Keratinocyte (primary cell): ENCODE data around the gene FEZF2. TPM values are rescaled to one million over a fixed set of nuclear protein-coding genes. Genes with fewer than 3 reads are reported as not detected.

Experiments used
- DNase-seq: peaks from one replicate; pipeline ENCODE4 v3.0.0-alpha.2; 2011; ENCODE audit warnings: low read depth, missing footprints, low spot score
- FAIRE-seq: peaks from 2 replicates; lab custom pipeline; 2011; peaks lifted over from hg19 to GRCh38; lab: Jason Lieb, UNC
- H2AFZ ChIP-seq: 2 replicates; pipeline ENCODE4 v1.6.0; 2012; ENCODE audit warnings: low read length, control low read depth, inconsistent platforms; ENCODE audit not compliant: control insufficient read depth
- H3K27ac ChIP-seq: 2 replicates; pipeline ENCODE4 v1.5.1; 2011; ENCODE audit warnings: low read length; ENCODE audit not compliant: control insufficient read depth, insufficient read depth
- H3K27me3 ChIP-seq: 3 replicates; pipeline ENCODE4 v1.6.0; 2011; ENCODE audit warnings: low read length; ENCODE audit not compliant: control insufficient read depth, insufficient read depth; ENCODE audit errors: extremely low read depth
- H3K36me3 ChIP-seq, 2 experiments: 2 replicates in 1 of 2; 3 replicates in 1 of 2; pipeline ENCODE4 v1.5.1; 2011; ENCODE audit warnings: low read length in 2 of 2, mild to moderate bottlenecking in 1 of 2; ENCODE audit not compliant: control insufficient read depth in 2 of 2, insufficient read depth in 2 of 2; ENCODE audit errors: extremely low read depth in 1 of 2
- H3K4me1 ChIP-seq: 3 replicates; pipeline ENCODE4 v1.5.1; 2011; ENCODE audit warnings: low read length; ENCODE audit not compliant: control insufficient read depth, insufficient read depth; ENCODE audit errors: extremely low read depth
- H3K4me2 ChIP-seq: 3 replicates; pipeline ENCODE4 v1.6.0; 2011; ENCODE audit warnings: low read depth, low read length; ENCODE audit not compliant: control insufficient read depth, insufficient read depth; ENCODE audit errors: extremely low read depth
- H3K4me3 ChIP-seq, 3 experiments: fragments of 200-600 bp in 1 of 3; sonication (generic) in 1 of 3; 2 replicates in 2 of 3; 3 replicates in 1 of 3; pipeline ENCODE4 v1.5.1; 2011 to 2016; ENCODE audit warnings: low read length in 3 of 3, mild to moderate bottlenecking in 3 of 3, control low read depth in 2 of 3, inconsistent platforms in 1 of 3, low read depth in 1 of 3, mixed read lengths in 1 of 3, mixed run types in 1 of 3, moderate library complexity in 1 of 3; ENCODE audit not compliant: control insufficient read depth in 2 of 3, insufficient read depth in 2 of 3; ENCODE audit errors: extremely low read depth in 1 of 3
- H3K79me2 ChIP-seq: 2 replicates; pipeline ENCODE4 v1.6.0; 2012; ENCODE audit warnings: low read length; ENCODE audit not compliant: control insufficient read depth, insufficient read depth
- H3K9ac ChIP-seq: 3 replicates; pipeline ENCODE4 v1.6.0; 2011; ENCODE audit warnings: low read length; ENCODE audit not compliant: control insufficient read depth, insufficient read depth; ENCODE audit errors: extremely low read depth
- H3K9me1 ChIP-seq: 3 replicates; pipeline ENCODE4 v1.6.0; 2011; ENCODE audit warnings: low read length; ENCODE audit not compliant: control insufficient read depth, insufficient read depth; ENCODE audit errors: extremely low read depth
- H3K9me3 ChIP-seq: 2 replicates; pipeline ENCODE4 v1.5.1; 2012; ENCODE audit warnings: low read depth, low read length; ENCODE audit not compliant: control insufficient read depth
- H4K20me1 ChIP-seq: 3 replicates; pipeline ENCODE4 v1.6.0; 2011; ENCODE audit warnings: low read length; ENCODE audit not compliant: control insufficient read depth, insufficient read depth; ENCODE audit errors: extremely low read depth
- CTCF ChIP-seq, 3 experiments: IDR thresholded peaks in 1 of 3; conservative IDR thresholded peaks in 1 of 3; optimal IDR thresholded peaks in 1 of 3; 2 replicates in 2 of 3; 3 replicates in 1 of 3; pipeline versions ENCODE3 to v1.5.1; 2011; ENCODE audit warnings: low read length in 3 of 3, mild to moderate bottlenecking in 3 of 3, moderate library complexity in 2 of 3, control low read depth in 1 of 3, inconsistent platforms in 1 of 3; ENCODE audit not compliant: insufficient read depth in 2 of 3; ENCODE audit errors: extremely low read depth in 1 of 3
- EZH2 ChIP-seq: IDR thresholded peaks from one replicate; pipeline ENCODE4 v1.6.1; 2012; ENCODE audit warnings: inconsistent platforms, mild to moderate bottlenecking, low read length, moderate library complexity
- dilution Hi-C: fragments of 300-500 bp; cut with MboI; formaldehyde crosslinking; loops from one replicate; pipeline ENCODE4 v1.7.0; 2020; ENCODE audit warnings: low sequenced_read_pairs; ENCODE audit not compliant: extremely low pct_ligation_motif_present
- polyA plus RNA-seq, 5 experiments: library from polyadenylated mRNA; depleted of rRNA in 3 of 5; stranded (reverse) in 3 of 5; stranded (forward) in 1 of 5; unstranded in 1 of 5; fragments of >200 nt; gene quantifications; 1 replicate in 1 of 5; 2 replicates in 3 of 5; 3 replicates in 1 of 5; pipeline versions ENCODE4 v1.2.1 to v1.2.3, GENCODE V29; 2011 to 2012; ENCODE audit warnings: missing spikeins in 2 of 5, low read depth in 1 of 5, low replicate concordance in 1 of 5

FEZF2 gene
- polyA plus RNA-seq, 1 donor (not counting 4 experiments of a cell fraction or from before 2014, with no cell fraction given) = not detected

- no peak for TF ChIP-seq EZH2
- FAIRE-seq (no peak), DNase-seq (no peak)
- H3K79me2 ChIP-seq = no peaks in the 10 kb centered on the region
- no peak overlapping the region for H2AFZ ChIP-seq
- H3K27ac ChIP-seq = no peak overlapping the region
- no peaks in the 10 kb centered on the region for H3K9me3 ChIP-seq
- no peak overlapping the region for H3K4me2 ChIP-seq
- H3K9ac ChIP-seq = no peak overlapping the region
- dilution Hi-C loops = no loop called here
- H4K20me1 ChIP-seq = no peaks in the 10 kb centered on the region
- no peaks in the 10 kb centered on the region for H3K36me3 ChIP-seq
- H3K4me3 ChIP-seq = no peak overlapping the region
- H3K4me1 ChIP-seq = no peaks in the 10 kb centered on the region
- H3K27me3 ChIP-seq = peaks cover 3% of the 10 kb centered on the region
- no peaks in the 10 kb centered on the region for H3K9me1 ChIP-seq
Observed at GRCh38 chr3:62405135-62405534, 31.8 kb upstream of the FEZF2 start.

- no peaks in the 10 kb centered on the region for H4K20me1 ChIP-seq
- H3K9me3 ChIP-seq = no peaks in the 10 kb centered on the region
- TF ChIP-seq CTCF (optimal IDR thresholded peaks at IDR 0.05 in 1 of 3, IDR thresholded peaks at IDR 0.05 in 1 of 3, conservative IDR thresholded peaks at IDR 0.05 in 1 of 3; ENCODE audit: extremely low read depth in 1 of 3, insufficient read depth in 2 of 3, low read length in 3 of 3) = no peak
- no peak for DNase-seq
- H3K79me2 ChIP-seq = no peaks in the 10 kb centered on the region
- no peak overlapping the region for H3K4me2 ChIP-seq
- dilution Hi-C loops = no loop called here
- H3K27me3 ChIP-seq = peaks cover 3% of the 10 kb centered on the region
- FAIRE-seq = no peak
- H3K36me3 ChIP-seq = no peaks in the 10 kb centered on the region
- no peak overlapping the region for H2AFZ ChIP-seq
- no peaks in the 10 kb centered on the region for H3K4me1 ChIP-seq
- H3K27ac ChIP-seq = no peak overlapping the region
- H3K4me3 ChIP-seq = no peak overlapping the region
- no peak overlapping the region for H3K9ac ChIP-seq
- no peaks in the 10 kb centered on the region for H3K9me1 ChIP-seq
Observed at GRCh38 chr3:62404321-62404720, 31.0 kb upstream of the FEZF2 start.

DNA sequence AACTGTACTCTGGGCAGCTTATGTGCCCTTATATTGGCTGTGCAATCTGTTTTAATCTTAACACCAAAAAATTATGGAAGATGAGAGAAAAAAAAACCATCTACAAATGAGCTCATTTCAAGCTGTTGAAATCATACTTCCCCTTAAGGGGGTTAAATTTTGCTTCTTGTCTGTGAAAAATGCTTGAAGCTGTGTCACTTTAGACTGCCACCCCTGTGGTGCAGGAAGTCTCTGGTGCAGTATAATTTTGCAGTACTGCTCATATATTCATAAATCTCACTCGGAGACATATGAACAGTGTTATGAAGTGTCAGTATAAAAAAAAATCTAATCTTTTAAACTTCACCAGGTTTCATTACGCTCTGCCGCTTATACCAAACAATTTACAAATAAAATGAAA is 30.4 kb upstream of the FEZF2 start:
- no peak overlapping the region for H3K4me2 ChIP-seq
- H3K27me3 ChIP-seq = peaks cover 3% of the 10 kb centered on the region
- no peaks in the 10 kb centered on the region for H3K36me3 ChIP-seq
- dilution Hi-C loops = no loop called here
- H3K79me2 ChIP-seq = no peaks in the 10 kb centered on the region
- TF ChIP-seq EZH2 = no peak
- no peak for TF ChIP-seq CTCF (optimal IDR thresholded peaks at IDR 0.05 in 1 of 3, IDR thresholded peaks at IDR 0.05 in 1 of 3, conservative IDR thresholded peaks at IDR 0.05 in 1 of 3; ENCODE audit: extremely low read depth in 1 of 3, insufficient read depth in 2 of 3, low read length in 3 of 3)
- no peaks in the 10 kb centered on the region for H3K9me1 ChIP-seq
- H4K20me1 ChIP-seq = no peaks in the 10 kb centered on the region
- H3K27ac ChIP-seq = no peak overlapping the region
- no peaks in the 10 kb centered on the region for H3K9me3 ChIP-seq
- no peak for FAIRE-seq
- H2AFZ ChIP-seq = no peak overlapping the region
- H3K4me3 ChIP-seq = no peak overlapping the region
- H3K4me1 ChIP-seq = no peaks in the 10 kb centered on the region
- no peak for DNase-seq
- no peak overlapping the region for H3K9ac ChIP-seq
